Testis (tissue), 2 donors: ENCODE measurements around the gene PDE4B.

ENCODE experiments used
- POLR2A ChIP-seq: fragments of 450-650 bp; IDR thresholded peaks from one replicate; pipeline ENCODE4 v1.6.1; 2017; ENCODE audit warnings: antibody characterized with exemption, mild to moderate bottlenecking, moderate library complexity
- TF ChIP-seq, protein P1 (sequence below), 3 experiments: fragments of 450-650 bp in 2 of 3; fragments of 200-600 bp in 1 of 3; sonication (generic) in 1 of 3; IDR thresholded peaks; one replicate each; pipeline ENCODE4 v1.5.1; 2016 to 2019; ENCODE audit warnings: antibody characterized with exemption in 3 of 3, mild to moderate bottlenecking in 2 of 3, moderate library complexity in 1 of 3

GRCh38 chr1:66366634-66367033, 573.9 kb downstream of the PDE4B start:
- TF ChIP-seq, protein P1, sequence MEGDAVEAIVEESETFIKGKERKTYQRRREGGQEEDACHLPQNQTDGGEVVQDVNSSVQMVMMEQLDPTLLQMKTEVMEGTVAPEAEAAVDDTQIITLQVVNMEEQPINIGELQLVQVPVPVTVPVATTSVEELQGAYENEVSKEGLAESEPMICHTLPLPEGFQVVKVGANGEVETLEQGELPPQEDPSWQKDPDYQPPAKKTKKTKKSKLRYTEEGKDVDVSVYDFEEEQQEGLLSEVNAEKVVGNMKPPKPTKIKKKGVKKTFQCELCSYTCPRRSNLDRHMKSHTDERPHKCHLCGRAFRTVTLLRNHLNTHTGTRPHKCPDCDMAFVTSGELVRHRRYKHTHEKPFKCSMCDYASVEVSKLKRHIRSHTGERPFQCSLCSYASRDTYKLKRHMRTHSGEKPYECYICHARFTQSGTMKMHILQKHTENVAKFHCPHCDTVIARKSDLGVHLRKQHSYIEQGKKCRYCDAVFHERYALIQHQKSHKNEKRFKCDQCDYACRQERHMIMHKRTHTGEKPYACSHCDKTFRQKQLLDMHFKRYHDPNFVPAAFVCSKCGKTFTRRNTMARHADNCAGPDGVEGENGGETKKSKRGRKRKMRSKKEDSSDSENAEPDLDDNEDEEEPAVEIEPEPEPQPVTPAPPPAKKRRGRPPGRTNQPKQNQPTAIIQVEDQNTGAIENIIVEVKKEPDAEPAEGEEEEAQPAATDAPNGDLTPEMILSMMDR (IDR thresholded peaks at IDR 0.05) = no peak
- TF ChIP-seq POLR2A = no peak
